ENCODE data around the gene MRPL40.

MRPL40 gene

GRCh38 chr22:19483481-19484244 lies 51.3 kb downstream of the MRPL40 start:
- DNase-seq, result no peak

All from activated T-cell treated with anti-CD3 and anti-CD28 coated beads for 4 hours (primary cell).